GM11168 (cell line): ENCODE results near the gene MTCL3.

ENCODE experiments used
- in situ Hi-C: fragments of 300-500 bp; cut with MboI; formaldehyde crosslinking; loops from one replicate; pipeline ENCODE4 v1.12.0; 2022; ENCODE audit warnings: low sequenced_read_pairs; ENCODE audit not compliant: unreplicated experiment

Gene MTCL3

GRCh38 chr6:127515794-127516661 lies 3.1 kb downstream of the MTCL3 start:
- in situ Hi-C loops, result no loop called here

DNA sequence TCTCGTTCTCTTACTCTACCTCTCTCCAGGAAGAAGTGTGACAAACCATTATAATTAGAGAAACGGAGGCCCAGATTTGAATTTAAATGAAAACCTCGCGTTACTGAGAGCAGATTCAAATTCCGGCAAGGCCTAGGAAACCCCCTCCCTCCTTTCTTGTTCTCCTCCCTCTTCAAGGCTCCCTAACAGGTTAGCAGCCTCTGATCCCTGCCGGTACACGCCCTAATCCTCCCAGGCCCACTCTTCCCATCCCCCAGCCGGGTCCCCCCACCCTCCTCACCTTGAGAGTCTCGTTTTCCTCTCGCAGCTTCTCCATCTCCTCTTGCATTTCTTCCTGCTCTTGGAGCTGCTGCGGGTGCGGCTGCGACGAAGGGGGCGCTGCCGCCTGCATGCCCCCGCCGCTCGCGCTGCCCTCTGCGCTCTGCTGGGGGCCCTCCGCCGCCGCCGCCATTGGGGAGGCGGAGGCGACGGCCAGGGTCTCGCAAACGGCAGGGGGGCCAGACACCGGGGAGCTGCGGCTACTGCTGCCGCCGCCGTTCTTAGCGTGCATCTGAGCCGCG lies 3.8 kb downstream of the MTCL3 start:
- in situ Hi-C loops, result no loop called here

- in situ Hi-C loops, result no loop called here
Observed at GRCh38 chr6:127514773-127515227, 4.3 kb downstream of the MTCL3 start.

- in situ Hi-C loops, result no loop called here
Observed at GRCh38 chr6:127514179-127514772, 4.9 kb downstream of the MTCL3 start.

- in situ Hi-C loops, result no loop called here
Observed at GRCh38 chr6:127513425-127513824, 5.7 kb downstream of the MTCL3 start.

- in situ Hi-C loops, result no loop called here
Observed at GRCh38 chr6:127510876-127511275, 8.3 kb downstream of the MTCL3 start.

DNA sequence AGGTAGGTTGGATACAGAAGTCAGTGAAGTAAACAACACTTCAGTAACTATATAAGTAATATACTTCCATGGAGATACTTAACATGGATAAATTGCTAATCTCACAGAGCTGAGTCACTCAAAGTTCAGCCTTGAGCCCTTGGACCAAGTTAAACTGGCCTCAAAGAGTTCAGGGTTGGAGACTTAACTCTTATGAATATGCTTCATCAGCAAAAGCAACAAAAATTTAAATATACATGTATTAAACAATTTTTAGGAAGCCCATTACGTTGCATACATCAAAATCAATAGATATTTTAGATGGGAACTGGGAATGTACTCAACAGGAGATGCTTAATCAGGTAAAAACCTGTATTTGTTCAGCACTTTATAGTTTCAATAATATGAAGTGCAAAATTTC lies 12.2 kb downstream of the MTCL3 start:
- in situ Hi-C loops, result no loop called here

- in situ Hi-C loops, result no loop called here
Observed at GRCh38 chr6:127503022-127503421, 16.1 kb downstream of the MTCL3 start.

GRCh38 chr6:127497410-127497809 lies 21.7 kb downstream of the MTCL3 start:
- in situ Hi-C loops, result no loop called here

DNA sequence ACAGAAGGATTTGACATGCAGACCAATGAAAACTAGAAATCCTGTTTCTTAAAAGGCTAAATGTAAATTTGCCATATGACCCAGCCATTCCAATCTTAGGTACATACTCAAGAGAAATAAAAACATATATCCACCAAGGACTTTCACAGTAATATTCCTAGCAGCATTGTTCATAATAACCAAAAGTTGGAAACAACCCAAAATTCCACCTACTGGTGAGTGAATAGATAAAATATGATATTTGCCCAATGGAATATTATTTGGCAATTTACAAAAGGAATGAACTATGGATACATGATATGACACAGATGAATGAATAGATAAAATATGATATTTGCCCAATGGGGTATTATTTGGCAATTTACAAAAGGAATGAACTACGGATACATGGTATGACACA lies 22.7 kb downstream of the MTCL3 start:
- in situ Hi-C loops, result no loop called here

GRCh38 chr6:127494240-127494767 lies 24.8 kb downstream of the MTCL3 start:
- in situ Hi-C loops, result no loop called here

GRCh38 chr6:127489248-127489647 lies 29.9 kb downstream of the MTCL3 start:
- in situ Hi-C loops, result no loop called here

DNA sequence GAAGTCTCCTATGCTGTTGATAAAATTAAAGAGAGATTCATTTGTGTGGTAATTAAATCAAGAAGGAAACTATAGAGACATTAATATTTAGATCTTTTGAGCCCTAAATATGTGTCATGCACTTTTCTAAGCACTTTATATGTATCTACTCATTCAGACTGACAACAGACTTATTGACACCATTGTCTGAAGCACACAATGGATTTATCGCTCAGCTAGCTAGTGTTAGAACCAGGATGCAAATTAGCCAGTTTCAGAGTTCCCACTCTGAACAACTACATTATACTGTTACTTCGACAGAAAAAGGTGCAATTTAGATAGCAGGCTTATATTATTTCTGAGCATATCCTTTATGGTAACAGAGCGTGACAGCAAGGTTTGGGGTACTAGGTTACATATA lies 32.2 kb downstream of the MTCL3 start:
- in situ Hi-C loops, result no loop called here

DNA sequence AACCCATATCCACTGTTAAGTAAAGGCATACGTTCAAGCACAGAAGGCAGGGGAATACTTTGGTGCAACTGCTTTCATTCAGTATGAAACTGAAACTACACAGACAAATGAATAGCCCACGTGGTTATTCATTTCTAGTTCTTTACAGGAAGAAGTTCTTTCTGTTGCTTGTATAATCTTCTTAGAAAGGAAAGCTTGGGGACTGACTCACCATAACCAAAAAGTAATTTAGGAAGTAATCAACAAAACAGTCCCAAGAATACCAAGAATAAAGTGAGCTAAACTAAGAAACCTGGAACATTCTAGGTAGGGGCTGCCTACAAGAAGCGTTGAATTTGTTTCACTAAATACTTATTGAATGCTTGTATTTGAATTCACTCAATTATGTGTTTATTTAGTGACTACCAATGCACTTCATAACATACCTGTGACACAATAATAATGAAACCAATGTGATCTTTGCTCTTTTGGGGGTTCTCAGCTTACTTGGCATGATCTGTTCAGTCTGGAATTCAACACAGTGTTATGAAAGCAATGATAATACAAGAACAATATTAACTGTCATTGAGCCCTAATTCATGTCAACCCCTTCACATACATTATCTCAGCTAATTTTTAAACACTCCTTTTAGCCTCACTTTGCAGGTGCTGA lies 34.8 kb downstream of the MTCL3 start:
- in situ Hi-C loops, result no loop called here

- in situ Hi-C loops, result no loop called here
Observed at GRCh38 chr6:127483399-127484055, 35.6 kb downstream of the MTCL3 start.

DNA sequence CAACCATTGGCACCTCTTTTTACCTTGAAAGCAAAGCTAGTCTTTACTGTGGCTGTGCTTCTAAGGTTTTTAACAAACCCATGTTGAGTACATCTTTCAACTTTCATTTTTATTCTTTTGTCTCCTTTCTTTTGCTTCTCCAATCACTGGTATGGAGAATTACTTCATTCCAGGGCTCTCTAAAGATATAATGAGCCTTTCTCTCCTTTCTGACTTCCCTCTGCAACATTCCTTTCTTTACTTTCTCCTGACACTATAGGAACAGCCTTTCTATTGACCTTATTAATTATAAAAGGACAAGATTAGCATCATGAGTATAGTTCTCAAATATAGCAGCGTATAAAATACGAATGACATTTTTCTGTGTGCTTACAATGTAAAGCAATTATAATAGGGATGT lies 36.8 kb downstream of the MTCL3 start:
- in situ Hi-C loops, result no loop called here

GRCh38 chr6:127481628-127482027 lies 37.5 kb downstream of the MTCL3 start:
- in situ Hi-C loops, result no loop called here

DNA sequence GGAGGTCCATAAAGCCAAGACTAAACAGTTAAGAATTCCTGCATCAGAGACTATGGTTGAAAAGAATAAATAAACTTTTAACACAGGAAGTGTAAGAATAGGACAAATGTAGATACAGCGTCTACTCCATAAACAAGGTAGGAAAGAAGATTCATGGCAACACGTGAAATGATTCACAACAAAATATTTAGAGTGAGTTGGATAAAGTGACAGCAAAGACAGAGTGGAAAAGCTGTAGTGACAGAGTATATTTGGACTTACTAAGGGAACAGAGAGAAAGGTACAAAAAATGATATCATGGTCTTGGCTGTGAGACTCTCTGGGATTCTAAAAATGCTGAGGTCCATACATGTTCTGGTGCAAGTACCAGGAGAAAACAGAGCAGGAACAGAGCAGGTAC lies 38.0 kb downstream of the MTCL3 start:
- in situ Hi-C loops, result no loop called here

DNA sequence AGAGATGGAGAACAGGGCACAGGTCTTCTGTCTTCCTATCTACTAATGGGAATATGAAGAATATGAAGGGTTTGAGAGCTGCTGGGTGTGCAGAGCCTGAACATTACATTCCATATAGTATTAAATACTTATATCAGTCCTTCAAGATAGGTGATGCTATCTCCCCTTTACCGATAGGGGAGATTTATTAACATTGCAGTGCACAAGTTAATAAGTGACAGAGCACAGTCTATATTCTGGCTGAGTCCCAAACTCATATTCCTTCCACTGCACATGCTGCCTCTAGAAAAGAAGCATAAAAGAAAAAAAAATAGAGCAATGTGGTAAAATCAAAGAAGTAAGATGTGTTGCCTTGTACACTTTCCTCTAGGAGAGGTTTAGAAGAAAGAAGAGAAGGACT lies 41.5 kb downstream of the MTCL3 start:
- in situ Hi-C loops, result no loop called here

GRCh38 chr6:127475823-127476176 lies 43.3 kb downstream of the MTCL3 start:
- in situ Hi-C loops, result no loop called here
